Measurements from ENCODE around the gene SMURF2.

- TF ChIP-seq, protein P1, sequence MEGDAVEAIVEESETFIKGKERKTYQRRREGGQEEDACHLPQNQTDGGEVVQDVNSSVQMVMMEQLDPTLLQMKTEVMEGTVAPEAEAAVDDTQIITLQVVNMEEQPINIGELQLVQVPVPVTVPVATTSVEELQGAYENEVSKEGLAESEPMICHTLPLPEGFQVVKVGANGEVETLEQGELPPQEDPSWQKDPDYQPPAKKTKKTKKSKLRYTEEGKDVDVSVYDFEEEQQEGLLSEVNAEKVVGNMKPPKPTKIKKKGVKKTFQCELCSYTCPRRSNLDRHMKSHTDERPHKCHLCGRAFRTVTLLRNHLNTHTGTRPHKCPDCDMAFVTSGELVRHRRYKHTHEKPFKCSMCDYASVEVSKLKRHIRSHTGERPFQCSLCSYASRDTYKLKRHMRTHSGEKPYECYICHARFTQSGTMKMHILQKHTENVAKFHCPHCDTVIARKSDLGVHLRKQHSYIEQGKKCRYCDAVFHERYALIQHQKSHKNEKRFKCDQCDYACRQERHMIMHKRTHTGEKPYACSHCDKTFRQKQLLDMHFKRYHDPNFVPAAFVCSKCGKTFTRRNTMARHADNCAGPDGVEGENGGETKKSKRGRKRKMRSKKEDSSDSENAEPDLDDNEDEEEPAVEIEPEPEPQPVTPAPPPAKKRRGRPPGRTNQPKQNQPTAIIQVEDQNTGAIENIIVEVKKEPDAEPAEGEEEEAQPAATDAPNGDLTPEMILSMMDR (IDR thresholded peaks at IDR 0.05; ENCODE audit: insufficient read depth, low read depth, low read length), result no peak
- no peak for TF ChIP-seq EZH2 (IDR thresholded peaks at IDR 0.05; ENCODE audit: insufficient read depth, low read length)
Measured at GRCh38 chr17:64683796-64684195, 21.7 kb upstream of the SMURF2 start.

Measured in astrocyte (in vitro differentiated cells and primary cell).